ENCODE data around the gene SHROOM3.

SHROOM3 gene

GRCh38 chr4:76652389-76652788 is 217.4 kb downstream of the SHROOM3 start:
- no peak for TF ChIP-seq POLR2A (IDR thresholded peaks at IDR 0.05; ENCODE audit: low read length)
- no peak for TF ChIP-seq GATA1 (IDR thresholded peaks at IDR 0.05; ENCODE audit: low read depth, low read length)
- no peak for DNase-seq

- TF ChIP-seq POLR2A (IDR thresholded peaks at IDR 0.05; ENCODE audit: low read length): no peak
- TF ChIP-seq GATA1 (IDR thresholded peaks at IDR 0.05; ENCODE audit: low read depth, low read length): no peak
- no peak for DNase-seq
Observed at GRCh38 chr4:76654084-76654483, 219.1 kb downstream of the SHROOM3 start.

- no peak for TF ChIP-seq POLR2A (IDR thresholded peaks at IDR 0.05; ENCODE audit: low read length)
- no peak for TF ChIP-seq GATA1 (IDR thresholded peaks at IDR 0.05; ENCODE audit: low read depth, low read length)
- no peak for DNase-seq
Observed at GRCh38 chr4:76654791-76655190, 219.8 kb downstream of the SHROOM3 start.

GRCh38 chr4:76655566-76656479 is 220.8 kb downstream of the SHROOM3 start:
- TF ChIP-seq GATA1 (IDR thresholded peaks at IDR 0.05; ENCODE audit: low read depth, low read length): no peak
- DNase-seq: no peak

GRCh38 chr4:76657443-76657842 is 222.4 kb downstream of the SHROOM3 start:
- no peak for DNase-seq
- TF ChIP-seq GATA1 (IDR thresholded peaks at IDR 0.05; ENCODE audit: low read depth, low read length): no peak
- TF ChIP-seq POLR2A (IDR thresholded peaks at IDR 0.05; ENCODE audit: low read length): no peak

- TF ChIP-seq GATA1 (IDR thresholded peaks at IDR 0.05; ENCODE audit: low read depth, low read length) (no peak), POLR2A (IDR thresholded peaks at IDR 0.05; ENCODE audit: low read length) (no peak)
Observed at GRCh38 chr4:76658231-76659102, 223.4 kb downstream of the SHROOM3 start.

GRCh38 chr4:76659103-76659490 is 224.1 kb downstream of the SHROOM3 start:
- no peak for TF ChIP-seq GATA1 (IDR thresholded peaks at IDR 0.05; ENCODE audit: low read depth, low read length)
- TF ChIP-seq POLR2A (IDR thresholded peaks at IDR 0.05; ENCODE audit: low read length): no peak

More at GRCh38 chr4:76658231-76659102, 223.4 kb downstream of the SHROOM3 start:
- DNase-seq: no peak

GRCh38 chr4:76663824-76664223 is 228.8 kb downstream of the SHROOM3 start:
- no peak for DNase-seq
- TF ChIP-seq GATA1 (IDR thresholded peaks at IDR 0.05; ENCODE audit: low read depth, low read length) (no peak), POLR2A (IDR thresholded peaks at IDR 0.05; ENCODE audit: low read length) (no peak)

More at GRCh38 chr4:76659103-76659490, 224.1 kb downstream of the SHROOM3 start:
- no peak for DNase-seq

GRCh38 chr4:76665153-76665552 is 230.1 kb downstream of the SHROOM3 start:
- no peak for DNase-seq
- TF ChIP-seq GATA1 (IDR thresholded peaks at IDR 0.05; ENCODE audit: low read depth, low read length) (no peak), POLR2A (IDR thresholded peaks at IDR 0.05; ENCODE audit: low read length) (no peak)

GRCh38 chr4:76665721-76666120 is 230.7 kb downstream of the SHROOM3 start:
- no peak for TF ChIP-seq POLR2A (IDR thresholded peaks at IDR 0.05; ENCODE audit: low read length)
- no peak for DNase-seq

GRCh38 chr4:76666944-76667532 is 232.0 kb downstream of the SHROOM3 start:
- TF ChIP-seq GATA1 (IDR thresholded peaks at IDR 0.05; ENCODE audit: low read depth, low read length) (no peak), POLR2A (IDR thresholded peaks at IDR 0.05; ENCODE audit: low read length) (no peak)
- no peak for DNase-seq

- TF ChIP-seq POLR2A (IDR thresholded peaks at IDR 0.05; ENCODE audit: low read length): no peak
- no peak for DNase-seq
Observed at GRCh38 chr4:76670631-76671030, 235.6 kb downstream of the SHROOM3 start.

- DNase-seq: no peak
- TF ChIP-seq POLR2A (IDR thresholded peaks at IDR 0.05; ENCODE audit: low read length): no peak
- no peak for TF ChIP-seq GATA1 (IDR thresholded peaks at IDR 0.05; ENCODE audit: low read depth, low read length)
Observed at GRCh38 chr4:76673362-76673761, 238.3 kb downstream of the SHROOM3 start.

- TF ChIP-seq POLR2A (IDR thresholded peaks at IDR 0.05; ENCODE audit: low read length): no peak
- no peak for TF ChIP-seq GATA1 (IDR thresholded peaks at IDR 0.05; ENCODE audit: low read depth, low read length)
- no peak for DNase-seq
Observed at GRCh38 chr4:76674983-76675382, 240.0 kb downstream of the SHROOM3 start.

Measured in erythroblast (primary cell).